Parathyroid adenoma (tissue), 2 donors: ENCODE data around the gene FXYD5.
A peak's percentile ranks its signal among the peaks of the same experiment; 100 is the strongest.

ENCODE experiments used
- H2AFZ ChIP-seq: fragments of 300-600 bp; sonication (generic); one replicate; pipeline ENCODE4 v1.7.0; 2017; ENCODE audit warnings: antibody characterized with exemption, mild to moderate bottlenecking
- H3K27ac ChIP-seq: fragments of 300-600 bp; sonication (generic); one replicate; pipeline ENCODE4 v1.7.0; 2017
- H3K27me3 ChIP-seq: fragments of 300-600 bp; sonication (generic); one replicate; pipeline ENCODE4 v1.7.0; 2017; ENCODE audit warnings: low read length; ENCODE audit not compliant: control insufficient read depth, insufficient read depth
- H3K36me3 ChIP-seq: fragments of 300-600 bp; sonication (generic); one replicate; pipeline ENCODE4 v1.7.0; 2017; ENCODE audit warnings: low read length; ENCODE audit not compliant: control insufficient read depth, insufficient read depth
- H3K4me1 ChIP-seq: fragments of 300-600 bp; sonication (generic); one replicate; pipeline ENCODE4 v1.7.0; 2017; ENCODE audit warnings: control low read depth
- H3K4me2 ChIP-seq: fragments of 300-600 bp; sonication (generic); one replicate; pipeline ENCODE4 v1.7.0; 2017; ENCODE audit warnings: low read length
- H3K4me3 ChIP-seq: fragments of 300-600 bp; sonication (generic); one replicate; pipeline ENCODE4 v1.7.0; 2017; ENCODE audit warnings: low read depth, low read length
- H3K79me2 ChIP-seq: fragments of 300-600 bp; sonication (generic); one replicate; pipeline ENCODE4 v1.7.0; 2017; ENCODE audit warnings: control low read depth
- H3K9ac ChIP-seq: fragments of 300-600 bp; sonication (generic); one replicate; pipeline ENCODE4 v1.7.0; 2017; ENCODE audit warnings: mild to moderate bottlenecking
- H3K9me3 ChIP-seq: fragments of 300-600 bp; sonication (generic); one replicate; pipeline ENCODE4 v1.7.0; 2017; ENCODE audit warnings: low read length; ENCODE audit not compliant: control insufficient read depth
- CTCF ChIP-seq: fragments of 300-600 bp; sonication (generic); IDR thresholded peaks from one replicate; pipeline ENCODE4 v1.7.0; 2017; ENCODE audit warnings: antibody characterized with exemption, mild to moderate bottlenecking
- donor health status: primary hyperparathyroidism.

The FXYD5 gene

GRCh38 chr19:35110974-35111373 lies 43.6 kb upstream of the FXYD5 start:
- Histone ChIP-seq H2AFZ (no peak overlapping the region), H3K4me2 (no peak overlapping the region), H3K27ac (no peak overlapping the region), H3K4me3 (no peak overlapping the region), H3K9me3 (no peaks in the 10 kb centered on the region), H3K4me1 (no peaks in the 10 kb centered on the region), H3K36me3 (no peaks in the 10 kb centered on the region), H3K9ac (no peak overlapping the region), H3K27me3 (no peaks in the 10 kb centered on the region), H3K79me2 (no peaks in the 10 kb centered on the region)
- TF ChIP-seq CTCF = no peak

DNA sequence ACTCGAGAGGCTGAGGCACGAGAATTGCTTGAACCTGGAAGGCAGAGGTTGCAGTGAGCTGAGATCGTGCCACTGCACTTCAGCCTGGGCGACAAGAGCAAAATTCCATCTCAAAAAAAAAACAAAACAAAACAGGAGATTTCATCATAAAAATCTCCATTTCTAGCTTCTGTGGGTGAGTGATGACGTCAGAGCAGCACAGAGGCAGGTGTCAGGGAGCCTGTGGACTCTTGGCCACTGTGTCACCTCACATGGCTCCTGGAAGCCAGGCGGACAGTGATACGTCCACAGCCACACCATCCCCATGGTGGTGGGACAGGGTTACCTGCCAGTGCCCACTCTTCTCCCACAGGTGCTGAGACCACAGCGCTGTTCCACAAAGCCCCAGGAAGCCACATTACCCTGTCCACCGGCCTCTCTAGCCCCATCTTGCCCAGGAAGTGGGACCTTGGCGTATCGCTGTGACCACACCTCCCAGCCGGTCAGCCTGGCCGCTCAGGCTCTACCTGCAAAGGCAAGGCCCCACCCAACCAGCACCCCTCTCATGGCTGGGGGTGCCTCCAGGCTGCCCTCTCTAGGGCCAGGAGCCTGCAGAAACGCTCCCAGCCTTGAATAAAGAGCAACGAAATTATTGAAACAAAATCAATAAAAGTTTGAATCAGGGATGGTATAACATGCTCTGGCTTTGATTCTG lies 41.4 kb upstream of the FXYD5 start:
- H3K79me2 ChIP-seq = no peaks in the 10 kb centered on the region
- H2AFZ ChIP-seq = no peak overlapping the region
- H3K4me1 ChIP-seq = no peaks in the 10 kb centered on the region
- H3K27me3 ChIP-seq = no peaks in the 10 kb centered on the region
- H3K27ac ChIP-seq = no peak overlapping the region
- TF ChIP-seq CTCF = no peak
- H3K4me2 ChIP-seq = no peak overlapping the region
- H3K9ac ChIP-seq = no peak overlapping the region
- H3K4me3 ChIP-seq = no peak overlapping the region
- no peaks in the 10 kb centered on the region for H3K36me3 ChIP-seq
- H3K9me3 ChIP-seq = no peaks in the 10 kb centered on the region

GRCh38 chr19:35114353-35115176 lies 40.0 kb upstream of the FXYD5 start:
- Histone ChIP-seq H3K9me3 (no peaks in the 10 kb centered on the region), H3K36me3 (no peaks in the 10 kb centered on the region), H3K27ac (no peak overlapping the region), H2AFZ (peak overlapping the region; percentile 33), H3K9ac (no peak overlapping the region), H3K79me2 (no peaks in the 10 kb centered on the region), H3K4me1 (no peaks in the 10 kb centered on the region), H3K4me3 (no peak overlapping the region), H3K27me3 (no peaks in the 10 kb centered on the region), H3K4me2 (peak overlapping the region; percentile 18)
- TF ChIP-seq CTCF = peak; percentile 90

GRCh38 chr19:35115177-35115951 lies 39.2 kb upstream of the FXYD5 start, which contains the start of gene FXYD3:
Gene FXYD3, plus strand, starts transcription at chr19:35115823. Its CDS starts 3,554 bp downstream, at chr19:35119377.
- H3K4me3 ChIP-seq = no peak within 1 kb of the TSS
- no peaks in the 10 kb centered on the region for H3K27me3 ChIP-seq
- H3K27ac ChIP-seq = no peak within 1 kb of the TSS
- peak within 1 kb of the TSS; percentile 18 for H3K4me2 ChIP-seq
- no peak for TF ChIP-seq CTCF
- H3K9me3 ChIP-seq = no peaks in the 10 kb centered on the region
- H3K9ac ChIP-seq = no peak within 1 kb of the TSS
- H3K4me1 ChIP-seq = no peaks in the 10 kb centered on the region
- H2AFZ ChIP-seq = peak within 1 kb of the TSS; percentile 33
- H3K79me2 ChIP-seq = no peaks in the 10 kb centered on the region
- no peaks in the 10 kb centered on the region for H3K36me3 ChIP-seq
